Measurements from ENCODE around the gene NKX2-3.

The NKX2-3 gene

DNA sequence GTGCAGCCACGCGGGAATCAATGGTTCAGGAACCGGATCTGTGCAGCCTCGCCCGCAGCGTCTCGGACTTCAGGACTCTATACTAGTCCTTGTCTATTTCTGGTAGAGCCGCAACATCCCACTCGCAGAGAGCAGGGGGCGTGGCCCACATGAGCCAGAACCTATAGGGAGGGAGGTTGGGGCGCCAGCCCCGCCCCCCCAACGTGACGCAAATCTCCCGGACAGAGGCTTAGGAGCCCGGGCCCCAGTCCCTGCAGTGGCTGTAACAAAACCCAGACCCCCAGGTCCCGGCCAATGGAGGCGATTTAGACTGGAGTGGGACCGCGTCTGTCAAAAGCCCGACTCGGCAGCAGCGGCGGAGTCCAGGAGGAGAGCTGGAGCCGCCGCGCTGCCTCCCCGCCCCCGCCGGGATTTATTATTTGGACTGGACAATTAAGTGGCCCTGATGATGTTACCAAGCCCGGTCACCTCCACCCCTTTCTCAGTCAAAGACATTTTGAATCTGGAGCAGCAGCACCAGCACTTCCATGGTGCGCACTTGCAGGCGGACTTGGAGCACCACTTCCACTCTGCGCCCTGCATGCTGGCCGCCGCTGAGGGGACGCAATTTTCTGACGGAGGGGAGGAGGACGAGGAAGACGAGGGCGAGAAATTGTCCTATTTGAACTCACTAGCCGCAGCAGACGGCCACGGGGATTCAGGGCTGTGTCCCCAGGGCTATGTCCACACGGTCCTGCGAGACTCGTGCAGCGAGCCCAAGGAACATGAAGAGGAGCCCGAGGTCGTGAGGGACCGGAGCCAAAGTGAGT, at the start of gene NKX2-3:
TSS of gene NKX2-3 (plus strand) at position 256 of the 809 bp plus-strand sequence. CDS start at position 446, 190 bp downstream.
- DNase-seq, result no peak

DNA sequence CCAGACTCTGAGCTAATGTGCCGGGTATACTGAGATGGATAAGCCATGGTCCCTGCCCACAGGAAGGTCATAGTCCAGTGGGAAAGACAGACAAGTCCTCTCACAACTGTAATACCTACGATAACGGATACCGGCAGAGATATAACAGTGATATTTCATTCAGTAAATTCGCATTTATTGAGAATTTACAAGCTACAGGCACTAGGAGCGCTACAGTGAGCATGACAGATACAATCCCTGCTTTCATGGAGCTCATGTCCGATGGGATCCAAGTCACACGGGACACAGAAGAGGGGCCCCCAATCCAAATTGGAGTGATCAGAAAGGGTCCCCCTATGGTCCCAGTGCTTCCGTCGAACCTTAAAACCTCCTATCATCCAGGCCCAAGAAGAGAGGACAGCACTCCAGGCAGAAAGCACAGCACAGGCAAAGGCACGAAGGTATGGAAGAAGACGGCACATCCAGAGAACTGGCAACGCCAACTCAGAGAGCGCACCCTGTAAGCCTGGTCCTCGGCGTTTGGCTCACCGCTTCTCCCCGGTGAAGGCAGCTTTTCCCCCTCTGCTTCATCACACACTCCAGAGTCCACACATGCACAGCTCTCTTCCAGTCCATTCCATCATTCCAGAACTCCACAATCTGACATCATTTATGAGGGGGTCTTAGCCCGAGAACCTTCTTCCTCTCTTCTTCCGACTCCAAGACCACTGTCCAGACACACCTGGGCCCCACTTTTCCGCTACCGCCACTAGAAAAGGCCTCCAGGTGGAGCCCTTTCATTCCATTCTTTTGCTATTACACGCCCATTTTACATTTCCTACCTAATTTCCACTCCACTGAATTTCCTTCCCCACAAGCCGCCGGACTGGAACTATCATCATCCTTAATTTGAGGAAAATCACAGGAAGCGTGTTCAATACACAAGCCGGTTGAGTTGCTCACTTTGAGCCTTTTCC, 47.8 kb upstream of the NKX2-3 start:
- no peak for DNase-seq

DNA sequence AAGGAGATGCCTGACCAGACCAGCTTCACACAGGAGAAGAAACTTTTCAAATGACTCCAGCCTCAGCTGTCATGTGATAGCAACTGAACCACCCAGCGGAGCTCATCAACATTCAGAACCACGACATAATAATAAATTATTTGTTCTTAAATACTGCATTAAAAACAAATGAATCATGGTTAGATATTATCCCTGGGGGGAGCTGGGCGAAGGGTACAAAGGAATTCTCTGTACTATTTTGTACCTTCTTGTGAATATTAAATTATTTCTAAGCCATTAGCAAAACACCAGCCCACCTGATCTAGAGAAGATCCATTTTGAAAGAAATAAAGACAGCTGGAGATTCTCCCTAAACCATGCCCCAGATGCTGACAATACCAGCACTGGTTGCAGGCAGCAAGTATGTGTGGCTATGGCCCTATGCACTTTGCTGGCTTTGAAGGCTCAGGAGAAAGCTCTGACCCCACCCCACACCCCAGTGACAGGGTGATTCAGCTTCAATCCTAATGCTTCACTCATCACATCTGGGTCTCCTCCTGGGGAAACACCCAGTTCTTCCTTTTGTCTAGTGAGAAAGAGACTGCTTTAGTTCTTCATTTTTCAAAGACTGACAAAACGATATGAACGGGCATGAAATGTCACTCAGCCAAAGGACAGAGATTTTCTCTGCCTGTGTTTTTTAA, 45.5 kb upstream of the NKX2-3 start:
- no peak for DNase-seq

DNA sequence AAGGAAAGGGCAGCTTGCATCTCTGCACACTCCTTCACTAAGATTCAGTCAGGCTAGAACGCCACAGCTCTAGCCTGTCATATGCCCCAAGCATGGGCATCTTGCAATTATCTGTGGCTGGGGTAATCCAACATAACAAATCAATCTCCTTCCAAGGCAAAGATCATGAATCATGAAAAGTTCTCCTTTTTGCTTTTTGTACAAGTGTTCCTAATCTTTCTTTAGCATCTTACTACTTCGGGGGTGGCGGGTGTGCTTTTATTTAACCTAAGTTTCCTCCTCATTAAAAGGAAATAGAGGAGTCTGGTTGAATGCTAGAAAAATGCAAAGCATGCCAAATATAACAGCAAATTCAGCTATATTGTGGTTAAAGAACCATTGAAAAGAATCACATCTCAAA, 43.5 kb upstream of the NKX2-3 start:
- DNase-seq, result no peak

DNA sequence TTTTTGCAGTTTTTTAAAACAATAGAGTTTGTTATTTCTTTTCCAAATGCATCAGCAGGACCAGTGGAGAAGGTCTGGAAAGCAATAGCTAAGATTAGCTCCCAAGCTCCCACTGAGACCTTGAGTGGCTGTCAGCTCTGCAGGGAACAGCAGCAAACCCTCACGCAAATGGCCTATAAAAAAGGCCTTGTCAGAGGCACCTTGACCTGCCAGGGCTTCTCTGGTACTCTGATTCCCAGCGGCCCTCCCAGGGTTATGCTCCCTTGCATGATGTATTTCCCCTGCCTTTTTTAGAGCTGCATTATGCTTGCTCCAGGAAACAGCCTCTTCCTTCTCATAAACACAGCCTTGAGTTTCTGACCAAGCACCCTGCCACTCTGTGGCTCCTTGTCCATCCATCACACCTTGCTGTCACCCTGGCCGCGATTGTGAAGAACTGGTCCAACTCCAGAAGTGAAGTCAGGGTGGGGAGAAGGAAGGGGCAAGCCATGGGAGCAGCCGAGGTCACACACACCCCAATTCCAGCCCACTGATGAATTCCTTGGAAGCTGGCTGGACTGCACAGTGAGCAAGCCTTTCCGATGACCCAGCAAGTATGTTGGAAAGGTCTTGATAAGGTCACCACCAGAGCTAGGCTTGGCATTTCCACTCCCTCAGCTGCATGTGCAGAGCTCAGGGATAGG, 35.3 kb upstream of the NKX2-3 start:
- DNase-seq, result no peak

DNA sequence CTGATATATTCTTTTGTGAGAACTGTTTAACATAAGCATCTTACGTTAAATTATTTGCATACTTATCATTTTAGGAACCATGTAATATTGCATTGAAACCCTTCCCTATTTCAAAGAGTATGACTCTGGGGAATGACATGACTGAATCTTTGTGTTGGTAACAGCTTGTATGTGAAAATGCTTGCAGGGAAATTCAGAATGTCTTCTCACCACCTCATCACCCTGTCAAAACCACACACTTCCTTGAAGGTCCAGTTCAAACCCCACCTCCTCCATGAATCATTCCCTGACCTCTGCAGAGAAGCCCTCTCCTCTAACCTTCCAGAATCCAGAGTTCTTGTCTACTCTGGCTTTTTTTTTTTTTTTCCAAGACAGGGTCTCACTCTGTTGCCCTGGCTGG, 26.3 kb upstream of the NKX2-3 start:
- DNase-seq, result no peak

DNA sequence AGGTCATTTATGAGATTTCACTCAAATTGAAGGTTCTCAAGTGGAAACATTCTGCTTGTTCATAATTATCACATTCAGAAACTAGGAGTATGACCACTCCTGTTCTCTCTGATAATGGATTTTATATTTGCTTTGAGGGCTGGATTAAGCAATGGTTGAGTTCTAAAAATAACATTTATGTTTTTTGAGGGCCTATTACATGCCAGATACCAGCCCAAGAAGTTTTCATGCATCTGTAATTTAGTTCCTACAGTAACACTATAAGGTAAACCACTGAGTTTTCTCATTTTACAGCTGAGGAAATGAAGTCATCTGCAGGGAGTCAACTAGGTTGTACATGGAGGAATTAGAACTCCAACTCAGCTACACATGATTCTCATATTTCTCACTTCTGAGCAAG, 25.5 kb upstream of the NKX2-3 start:
- no peak for DNase-seq

DNA sequence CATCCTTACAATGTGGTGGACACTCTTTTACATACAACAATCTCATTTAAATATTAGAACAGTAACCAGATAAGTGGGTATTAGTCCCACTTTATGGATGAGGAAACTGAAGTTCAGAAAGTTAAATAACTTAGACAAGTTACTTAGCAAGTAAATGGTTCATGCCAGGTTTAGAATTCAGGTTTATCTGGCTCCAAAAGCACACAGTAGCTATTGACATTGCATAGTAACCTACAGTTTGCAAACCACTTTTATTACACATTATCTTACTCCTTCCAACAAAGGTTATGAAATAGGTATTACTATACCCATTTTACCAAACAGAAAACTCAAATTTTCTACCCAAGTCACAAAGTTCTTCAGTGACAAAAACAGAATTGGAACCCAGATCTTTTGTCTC, 19.7 kb upstream of the NKX2-3 start:
- no peak for DNase-seq

DNA sequence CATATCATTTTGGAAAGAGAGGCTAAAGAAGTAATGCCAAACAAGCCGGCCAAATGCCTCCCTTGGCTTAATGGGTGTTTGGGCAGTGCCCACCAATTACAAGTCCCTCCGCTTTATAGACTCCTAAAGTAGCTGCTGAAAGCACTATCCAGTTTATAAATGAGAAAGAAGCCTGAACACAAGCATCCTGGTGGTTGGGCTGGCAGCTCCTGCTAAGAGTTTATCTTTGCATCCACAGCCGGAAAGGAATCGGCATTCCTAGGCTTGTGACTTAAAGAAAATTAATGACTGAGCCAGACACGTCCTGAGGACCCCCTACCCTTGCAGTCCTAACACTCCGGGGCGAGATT, 13.1 kb upstream of the NKX2-3 start:
- DNase-seq, result no peak

DNA sequence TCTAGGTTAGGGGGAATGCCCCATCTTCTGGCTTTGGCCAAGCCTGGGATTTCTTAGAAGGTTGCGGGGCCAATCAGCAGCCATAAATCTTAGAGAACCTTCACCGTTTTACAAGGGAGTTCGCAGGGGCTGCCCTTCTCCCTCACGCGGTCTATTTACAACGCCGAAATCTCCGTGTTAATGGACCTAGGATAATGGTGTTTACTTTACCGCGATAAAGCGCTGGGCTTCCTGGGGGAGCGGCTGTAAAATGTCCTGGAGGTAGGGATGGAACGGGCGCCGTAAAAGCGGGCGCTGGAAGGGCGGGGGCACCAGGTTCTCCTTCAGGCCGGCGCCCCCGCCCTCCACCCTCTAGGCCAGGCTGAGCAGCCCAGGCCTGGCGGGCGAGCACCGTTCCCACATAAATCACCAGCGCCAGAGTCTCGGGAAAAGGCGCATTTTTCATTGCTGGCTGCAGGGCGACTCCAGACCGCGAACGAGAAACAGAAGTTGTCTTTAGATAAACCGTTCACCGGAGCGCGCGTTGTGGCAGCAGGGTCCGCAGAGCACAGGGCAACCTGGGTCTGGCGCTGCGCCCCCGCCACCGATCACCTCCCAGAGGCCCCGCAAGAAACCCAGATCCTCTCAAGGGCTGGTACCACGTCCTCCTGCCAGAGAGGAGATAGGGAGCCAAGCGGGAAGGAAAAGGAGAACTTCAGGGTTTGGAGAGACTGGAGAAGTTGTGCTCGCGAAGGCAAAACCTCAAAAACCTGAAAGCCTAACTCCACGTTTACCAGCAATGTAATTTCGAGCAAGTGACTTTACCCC, 12.5 kb upstream of the NKX2-3 start:
- DNase-seq, result no peak

DNA sequence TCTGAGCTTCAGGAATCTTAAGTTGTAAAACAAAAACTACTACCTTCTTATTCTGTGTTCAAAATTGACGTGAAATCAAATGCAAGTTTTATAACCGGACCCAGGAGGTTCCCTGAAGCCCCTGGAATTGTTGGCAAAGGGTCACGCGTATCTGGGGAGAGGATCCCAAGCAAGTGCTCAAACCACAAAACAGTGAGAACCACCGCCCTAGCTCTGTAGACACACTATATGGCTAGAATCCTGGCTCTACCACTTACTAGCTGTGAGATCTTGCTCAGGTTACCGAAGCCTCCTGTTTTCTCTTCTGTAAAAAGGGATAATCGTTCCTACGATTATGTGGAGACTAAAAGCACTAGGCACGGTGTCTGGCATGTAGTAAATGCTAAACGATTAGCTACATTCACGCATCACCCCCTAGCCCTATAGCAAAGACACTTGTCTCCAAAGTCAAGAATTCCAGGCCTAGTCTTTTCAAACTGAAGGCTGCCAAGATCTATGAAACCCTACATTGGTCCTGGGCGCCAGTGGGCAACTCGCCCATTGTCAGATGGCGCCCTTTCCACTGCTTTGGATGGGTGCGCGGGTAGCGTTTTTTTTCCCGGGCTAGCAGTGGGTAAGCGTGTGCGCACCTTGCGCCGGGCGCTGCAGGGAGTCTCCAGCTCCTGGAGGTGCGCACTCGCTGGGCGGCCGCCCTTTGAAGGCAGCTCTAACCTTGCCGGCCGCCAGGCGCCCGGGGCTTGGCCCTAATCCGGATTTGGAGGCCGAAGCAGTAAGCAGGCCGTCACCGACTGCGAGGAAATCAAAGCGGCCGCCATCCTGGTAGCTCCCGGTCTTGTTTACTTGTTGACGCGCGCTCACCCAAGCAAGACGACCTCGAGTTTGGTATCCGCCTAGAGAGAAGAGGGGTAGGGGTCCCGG, 11.6 kb upstream of the NKX2-3 start:
- DNase-seq, result no peak

DNA sequence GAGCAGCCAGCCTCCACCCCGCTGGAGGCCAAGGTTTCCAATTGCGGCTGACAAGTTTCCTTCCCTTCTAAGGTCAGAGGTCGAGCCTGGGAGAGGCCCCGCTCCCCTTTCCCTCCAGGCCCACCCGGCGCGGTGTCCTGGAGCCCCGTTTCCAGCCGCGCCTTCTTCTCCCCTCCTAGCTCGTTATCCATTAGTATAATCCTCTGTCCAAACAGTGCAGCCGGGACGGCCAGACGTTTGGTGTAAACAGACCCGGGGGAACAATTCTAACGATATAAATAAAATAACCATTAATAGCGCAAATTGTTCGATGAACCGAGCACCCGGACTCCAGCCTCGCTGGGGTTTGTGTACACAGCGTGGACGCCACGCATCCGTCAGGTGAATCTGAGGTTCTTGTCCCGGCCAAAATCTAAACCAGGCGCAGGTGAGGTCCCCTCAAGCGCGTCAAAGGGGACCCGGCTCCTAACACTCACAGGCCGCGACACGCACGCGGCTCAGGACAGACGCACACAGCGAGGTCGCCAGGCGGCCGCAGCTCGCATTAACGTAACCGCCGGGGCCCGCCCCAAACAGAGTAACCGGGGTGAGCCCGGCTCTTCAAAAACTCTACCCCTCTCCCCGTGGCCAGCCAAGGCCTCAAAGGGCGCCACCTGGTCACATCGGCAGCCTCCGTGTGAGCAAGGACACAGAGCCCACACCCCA, 10.8 kb upstream of the NKX2-3 start:
- DNase-seq, result no peak

DNA sequence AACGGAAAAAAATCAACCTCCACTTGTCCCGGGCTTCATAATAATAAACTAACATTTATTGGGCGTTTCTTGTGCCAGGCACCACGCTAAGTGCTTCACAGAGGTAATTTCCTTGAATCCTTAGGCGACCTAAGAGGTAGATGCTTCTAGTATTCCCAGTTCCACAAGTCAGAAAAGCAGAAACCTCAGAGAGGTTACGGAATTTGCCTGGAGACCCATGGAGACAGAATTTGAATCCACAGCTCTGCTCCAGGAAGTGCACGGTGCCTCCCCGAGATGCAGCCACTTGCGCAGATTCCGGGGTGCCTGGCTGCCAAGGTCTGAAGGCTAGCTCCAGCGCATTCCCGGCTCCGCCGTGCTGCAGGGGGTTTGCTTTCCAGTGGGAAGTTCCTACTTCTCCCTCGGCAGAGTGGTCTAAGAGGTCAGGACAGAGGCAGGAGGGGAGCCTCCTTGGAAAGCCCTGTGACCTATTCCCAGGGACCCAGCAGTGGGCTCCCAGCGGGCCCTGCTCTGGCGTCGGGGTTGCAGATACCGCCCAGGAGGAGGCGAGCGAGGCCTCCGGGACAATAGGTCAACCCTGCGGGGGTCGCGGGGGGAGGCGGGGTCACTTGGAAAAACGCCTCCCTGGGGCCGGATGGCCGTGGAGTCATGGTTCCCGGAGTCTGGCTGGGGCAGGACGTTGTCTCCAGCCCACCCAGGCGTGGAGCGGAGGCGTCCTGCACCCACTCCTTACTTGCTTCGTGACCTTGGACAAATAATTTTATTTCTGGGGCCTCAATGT, 10.1 kb upstream of the NKX2-3 start:
- DNase-seq, result no peak

DNA sequence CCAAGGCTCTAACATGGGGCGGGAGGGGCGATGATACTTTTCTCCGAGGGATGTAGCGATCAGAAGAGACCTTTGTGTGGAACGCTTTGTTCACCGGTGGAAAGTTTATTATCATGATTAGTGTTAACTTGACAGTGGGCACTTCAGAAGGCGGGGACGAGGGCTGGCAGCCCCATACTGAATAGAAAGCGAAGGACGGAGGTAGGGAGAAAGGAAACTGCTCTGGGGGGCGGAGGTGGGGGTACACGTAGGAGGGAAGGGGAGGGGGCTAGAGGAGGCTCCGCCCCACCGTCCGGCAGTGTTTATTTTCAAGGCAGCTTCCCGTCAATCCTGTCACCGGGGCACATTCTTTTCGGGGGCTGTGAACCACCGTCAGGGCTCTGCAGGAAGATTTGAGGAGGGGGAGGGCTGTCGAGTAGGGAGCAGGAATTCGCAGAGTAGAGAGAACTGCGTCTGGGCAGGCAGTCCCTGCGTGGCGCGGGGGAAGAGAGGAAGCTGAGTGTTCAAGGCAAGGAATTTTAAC, 9.4 kb upstream of the NKX2-3 start:
- no peak for DNase-seq

DNA sequence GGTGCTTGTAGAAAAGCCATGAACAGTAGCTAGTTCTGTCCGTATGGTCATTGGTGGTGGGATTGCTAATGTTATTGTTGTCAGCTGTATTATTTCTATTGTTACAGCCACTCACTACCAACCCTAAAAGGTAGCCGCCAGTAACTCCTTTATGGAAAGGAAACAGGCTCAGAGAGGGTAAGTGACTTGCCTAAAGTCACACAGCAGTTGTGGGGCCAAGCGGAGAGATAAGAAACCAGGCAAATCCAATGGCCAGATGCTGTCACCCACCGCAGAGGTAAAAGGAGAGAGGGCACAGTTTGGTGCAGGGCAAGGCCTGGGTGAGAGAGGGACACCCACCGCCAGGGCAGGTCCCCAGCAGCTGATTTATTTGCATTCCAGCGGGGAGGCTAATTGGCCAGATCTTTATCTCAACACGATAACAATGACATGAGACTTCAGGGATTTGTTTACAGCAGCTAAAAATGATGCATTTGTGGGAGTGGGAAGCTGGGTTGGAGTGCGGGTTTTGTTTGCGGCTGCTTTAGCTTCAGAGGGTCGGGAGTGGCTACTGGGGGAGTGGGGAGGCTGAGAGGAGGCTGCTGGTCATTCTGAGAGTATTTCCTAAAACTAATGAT, 8.6 kb upstream of the NKX2-3 start:
- DNase-seq, result no peak

DNA sequence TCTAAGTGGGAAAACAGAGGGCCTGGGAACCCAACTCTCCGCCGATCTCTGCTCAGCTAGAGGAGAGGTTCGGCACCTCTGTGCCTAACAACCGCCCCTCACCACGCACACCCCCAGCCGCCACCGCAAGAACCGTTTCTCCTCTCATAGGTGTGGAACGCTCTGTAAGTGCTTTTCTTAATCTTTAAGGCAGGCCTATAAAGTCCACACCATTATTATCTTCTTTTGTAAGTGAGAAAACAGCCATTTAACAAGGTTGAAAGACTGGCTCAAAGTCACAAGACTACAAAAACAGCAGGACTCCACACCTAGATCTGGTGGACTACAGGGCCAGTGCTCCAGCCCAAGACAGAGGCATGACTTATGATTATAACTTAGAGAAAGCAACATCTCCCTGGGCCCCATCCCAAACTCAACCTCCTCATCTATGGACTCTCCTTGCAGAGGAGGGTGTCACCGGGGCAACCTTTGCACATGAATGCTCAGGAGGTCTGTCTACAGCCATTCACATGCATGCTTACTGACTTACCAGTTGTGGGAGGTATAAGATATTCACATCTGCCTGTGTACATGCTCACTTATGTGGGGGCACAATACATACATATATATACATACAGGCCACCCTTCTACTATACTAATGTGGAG, 7.9 kb upstream of the NKX2-3 start:
- no peak for DNase-seq

DNA sequence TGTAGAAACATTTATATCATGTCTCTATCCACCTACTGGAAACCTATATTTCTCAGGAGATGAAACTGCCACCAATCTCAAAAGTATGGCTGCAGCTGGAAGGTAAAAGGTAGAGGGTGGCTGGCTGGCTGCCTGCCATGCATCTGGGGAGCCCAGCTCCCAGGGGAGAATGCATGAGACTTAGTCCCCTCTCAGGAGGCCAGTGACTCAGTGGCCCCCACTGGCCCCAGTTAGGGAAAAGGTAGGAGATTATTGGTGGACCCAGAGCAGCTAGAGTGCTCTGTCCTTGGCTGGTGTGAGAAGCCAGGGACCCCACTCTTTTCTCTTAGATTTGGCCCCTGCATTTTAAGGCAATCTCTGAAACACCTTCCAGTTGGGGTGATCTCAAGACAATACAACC, 6.8 kb upstream of the NKX2-3 start:
- no peak for DNase-seq

DNA sequence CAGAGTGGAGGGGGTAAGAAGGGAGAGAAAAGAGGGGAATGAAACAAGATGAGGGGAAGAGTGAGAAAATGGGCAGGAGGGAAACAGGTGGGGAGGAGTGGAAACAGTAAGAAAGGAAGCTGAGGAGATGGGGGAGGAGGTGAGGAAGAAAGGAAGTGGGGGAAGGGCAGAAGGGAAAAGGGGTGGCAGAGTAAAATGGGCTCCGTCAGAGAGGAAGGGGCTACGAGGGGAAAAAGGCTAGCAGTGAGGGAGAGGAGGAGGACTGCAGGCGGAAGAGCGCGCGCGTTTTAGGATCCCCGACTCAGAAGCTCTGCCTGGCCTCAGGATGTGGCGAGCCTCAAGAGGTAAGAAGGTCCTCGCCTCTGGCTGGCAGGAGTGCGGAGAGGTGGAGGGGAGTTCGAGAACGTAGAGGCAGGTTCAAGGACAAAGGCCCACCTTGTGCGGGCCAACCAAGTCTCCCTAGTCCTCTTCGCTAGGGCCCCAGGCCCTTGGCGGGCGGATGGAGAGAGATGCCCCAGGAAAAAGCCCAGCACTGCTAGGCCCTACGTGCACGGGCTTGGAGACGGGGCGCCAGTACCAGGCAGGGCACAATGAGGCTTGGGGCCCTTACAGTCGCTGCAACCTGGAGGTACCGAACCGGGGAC, 5.8 kb upstream of the NKX2-3 start:
- DNase-seq, result no peak
